OCI-LY7 (cell line): ENCODE data around the gene DIO1. TPM values are rescaled to one million over a fixed set of nuclear protein-coding genes. Genes with fewer than 3 reads are reported as not detected.

ENCODE experiments used
- BruUV-seq: library from RNA; stranded (reverse); fragments of 400-500 nt; replicated peaks from 2 replicates; lab custom pipeline; 2021; lab: Mats Ljungman, UMichigan
- CTCF ChIA-PET: fragments of 300-600 bp; sonication (Branson Sonifier 250); formaldehyde crosslinking; loops from one replicate; lab custom pipeline; 2022; ENCODE audit warnings: antibody characterized with exemption; ENCODE audit not compliant: unreplicated experiment; lab: Charles Lee
- POLR2A ChIA-PET: fragments of 300-600 bp; sonication (Branson Sonifier 250); formaldehyde crosslinking; loops from one replicate; lab custom pipeline; 2022; ENCODE audit warnings: antibody characterized with exemption; lab: Charles Lee
- DNase-seq: peaks from one replicate; pipeline ENCODE4 v3.0.0-alpha.2; 2015; ENCODE audit warnings: low spot score
- H2AFZ ChIP-seq: fragments of 200-600 bp; sonication (generic), shearing (Covaris generic); 2 replicates; pipeline ENCODE4 v1.6.1; 2014; ENCODE audit warnings: mild to moderate bottlenecking, antibody characterized with exemption, low read length, moderate library complexity
- H3K27ac ChIP-seq: fragments of 200-600 bp; sonication (generic); 2 replicates; pipeline ENCODE4 v1.5.1; 2014; ENCODE audit warnings: mixed run types, low read depth, mild to moderate bottlenecking, moderate library complexity, low read length, inconsistent platforms; ENCODE audit not compliant: poor library complexity, severe bottlenecking
- H3K36me3 ChIP-seq: fragments of 200-600 bp; sonication (generic); 2 replicates; pipeline ENCODE4 v1.6.1; 2014; ENCODE audit warnings: mild to moderate bottlenecking, antibody characterized with exemption, low read length, moderate library complexity, mixed read lengths; ENCODE audit not compliant: insufficient read depth
- H3K4me1 ChIP-seq: fragments of 200-600 bp; sonication (generic); 2 replicates; pipeline ENCODE4 v1.5.1; 2014; ENCODE audit warnings: mild to moderate bottlenecking, low read length; ENCODE audit not compliant: insufficient read depth, poor library complexity, severe bottlenecking
- H3K4me2 ChIP-seq: fragments of 200-600 bp; sonication (generic); 2 replicates; pipeline ENCODE4 v1.6.1; 2014; ENCODE audit warnings: mild to moderate bottlenecking, low read length
- H3K4me3 ChIP-seq: fragments of 200-600 bp; sonication (generic); 2 replicates; pipeline ENCODE4 v1.5.1; 2014; ENCODE audit warnings: mild to moderate bottlenecking, low read depth, low read length; ENCODE audit not compliant: poor library complexity, severe bottlenecking
- H3K79me2 ChIP-seq: fragments of 200-600 bp; sonication (generic); 2 replicates; pipeline ENCODE4 v1.6.1; 2016; ENCODE audit warnings: low read depth, mild to moderate bottlenecking, low read length, moderate library complexity, mixed read lengths; ENCODE audit not compliant: insufficient read depth
- H3K9me2 ChIP-seq: fragments of 200-600 bp; sonication (generic); 2 replicates; pipeline ENCODE4 v1.6.1; 2016; ENCODE audit warnings: mild to moderate bottlenecking, low read length, mixed read lengths; ENCODE audit not compliant: insufficient read depth
- H3K9me3 ChIP-seq: fragments of 200-600 bp; sonication (generic); 2 replicates; pipeline ENCODE4 v1.6.1; 2014; ENCODE audit warnings: mild to moderate bottlenecking, mixed run types, low read length, mixed read lengths
- H4K20me1 ChIP-seq: fragments of 200-600 bp; sonication (generic); 2 replicates; pipeline ENCODE4 v1.6.1; 2014; ENCODE audit warnings: mild to moderate bottlenecking, antibody characterized with exemption, low read length, moderate library complexity, mixed read lengths; ENCODE audit not compliant: insufficient read depth
- CTCF ChIP-seq: fragments of 200-600 bp; sonication (generic); conservative IDR thresholded peaks from 2 replicates; pipeline ENCODE4 v1.5.1; 2014; ENCODE audit warnings: mild to moderate bottlenecking, antibody characterized with exemption, low read length, moderate library complexity, mixed read lengths
- EZH2phosphoT487 ChIP-seq: fragments of 200-600 bp; sonication (generic); IDR thresholded peaks from 2 replicates; pipeline ENCODE4 v1.6.1; 2018; ENCODE audit warnings: low read depth, borderline replicate concordance, mild to moderate bottlenecking, mixed run types, antibody characterized with exemption, low read length, moderate library complexity, mixed read lengths
- intact Hi-C: fragments of 100-400 bp; cut with micrococcal nuclease; formaldehyde crosslinking; loops from one replicate; pipeline ENCODE4 v1.10.0; 2022; ENCODE audit not compliant: unreplicated experiment
- total RNA-seq, 2 experiments: library from RNA; depleted of rRNA in 1 of 2; stranded (reverse); fragments of >200 nt in 1 of 2; shearing (Covaris generic) in 1 of 2; gene quantifications; 2 replicates each; pipeline ENCODE4 v1.2.3, GENCODE V29; 2014 to 2022

DIO1 gene
- total RNA-seq, 2 experiments from 2014 or later, result not detected

DNA sequence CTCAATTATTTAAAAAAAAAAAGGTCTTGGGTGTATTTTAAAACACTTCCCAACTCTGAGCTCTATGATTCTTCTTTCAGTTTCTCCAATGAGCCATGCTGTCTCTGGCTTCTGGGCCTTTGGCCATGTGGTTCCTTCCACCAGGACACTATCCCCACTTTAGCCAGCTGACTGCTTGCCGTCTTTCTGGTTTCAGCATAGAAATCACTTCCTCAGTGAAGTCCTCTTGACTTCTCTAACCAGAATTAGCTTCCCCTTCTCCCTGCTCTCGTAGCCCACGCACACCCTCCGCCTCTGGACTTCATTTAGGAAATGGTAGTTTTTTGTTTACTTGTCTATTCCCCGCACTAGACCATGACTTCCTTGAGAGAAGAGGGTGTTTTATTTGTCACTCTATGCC, 1.1 kb upstream of the DIO1 start:
- no TSS peak for BruUV-seq
- ChIA-PET POLR2A (interaction anchor here (1.1 to 1.9 kb wide), 2 partner anchors 39 to 52 kb away, joined by 4 to 5 read pairs; partner anchors contain the start of gene IFT25), CTCF (interaction anchor here (0.6 kb wide), 2 partner anchors 33 to 159 kb away, joined by 3 read pairs; no protein-coding TSS in a partner anchor)
- DNase-seq, result no peak
- Histone ChIP-seq H4K20me1 (no peaks in the 10 kb centered on the region), H3K9me3 (no peaks in the 10 kb centered on the region), H3K4me1 (peaks cover 21% of the 10 kb centered on the region), H3K79me2 (no peaks in the 10 kb centered on the region), H2AFZ (no peak overlapping the region; the same call in 1 of the 2 replicates), H3K4me3 (no peak overlapping the region), H3K9me2 (no peaks in the 10 kb centered on the region), H3K36me3 (no peaks in the 10 kb centered on the region), H3K27ac (no peak overlapping the region), H3K4me2 (no peak overlapping the region)
- TF ChIP-seq EZH2phosphoT487 (no peak), CTCF (no peak)
- intact Hi-C loops, result no loop called here

DNA sequence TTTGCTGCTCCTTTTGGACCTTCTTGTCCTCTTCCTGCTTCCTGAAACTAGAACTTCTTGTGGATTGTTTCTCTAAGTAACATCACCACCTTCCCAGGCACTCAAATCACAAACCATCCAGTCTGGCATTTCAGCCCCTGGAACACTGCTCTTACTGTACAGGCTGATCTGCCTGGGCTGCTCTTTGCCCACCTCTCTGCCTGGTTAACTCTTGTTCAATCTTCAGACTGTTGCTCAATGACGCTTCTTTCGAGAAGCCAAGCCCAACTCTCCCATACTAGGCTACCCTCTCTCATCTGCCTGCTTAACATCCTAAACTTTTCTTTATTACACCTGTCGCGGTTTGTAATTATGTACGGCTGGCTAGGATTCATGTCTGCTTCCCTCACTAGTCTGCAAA, 657 bp downstream of the DIO1 start:
- ChIA-PET CTCF (no interaction called here), POLR2A (no interaction called here)

More for the DNA sequence above, 657 bp downstream of the DIO1 start:
- no peak for DNase-seq
- no peaks in the 10 kb centered on the region for H3K79me2 ChIP-seq
- no peak overlapping the region for H3K4me2 ChIP-seq
- H3K9me3 ChIP-seq, result no peaks in the 10 kb centered on the region
- TF ChIP-seq EZH2phosphoT487, result no peak
- no peak for TF ChIP-seq CTCF
- no TSS peak for BruUV-seq
- H3K9me2 ChIP-seq, result no peaks in the 10 kb centered on the region
- no peak overlapping the region for H3K27ac ChIP-seq
- intact Hi-C loops, result no loop called here
- no peaks in the 10 kb centered on the region for H4K20me1 ChIP-seq
- no peaks in the 10 kb centered on the region for H3K36me3 ChIP-seq
- H3K4me3 ChIP-seq, result no peak overlapping the region
- peaks cover 10% of the 10 kb centered on the region for H3K4me1 ChIP-seq
- H2AFZ ChIP-seq, result no peak overlapping the region
